Muscle layer of colon (tissue), 2 donors: Measurements from ENCODE around the gene ANKS6.
"Not testable (repeated sequence)": the region's sequence is repeated elsewhere in the genome, so short reads cannot be mapped to it uniquely, and the experiment has no call there.

Source experiments
- H3K27ac ChIP-seq: one replicate; pipeline ENCODE4 v1.7.0; 2013; ENCODE audit warnings: low read depth, mild to moderate bottlenecking, low read length, moderate library complexity
- H3K27me3 ChIP-seq, 2 donors: one replicate each; pipeline ENCODE4 v1.7.0; 2013; ENCODE audit warnings: low read length in 2 of 2, mild to moderate bottlenecking in 2 of 2; ENCODE audit not compliant: insufficient read depth in 2 of 2, control insufficient read depth in 1 of 2
- H3K36me3 ChIP-seq: one replicate; pipeline ENCODE4 v1.7.0; 2013; ENCODE audit warnings: mild to moderate bottlenecking, low read length; ENCODE audit not compliant: insufficient read depth
- H3K4me1 ChIP-seq: one replicate; pipeline ENCODE4 v1.7.0; 2013; ENCODE audit warnings: mild to moderate bottlenecking, low read length; ENCODE audit not compliant: insufficient read depth
- H3K4me3 ChIP-seq, 2 donors: one replicate each; pipeline ENCODE4 v1.7.0; 2013; ENCODE audit warnings: low read length in 2 of 2, low read depth in 1 of 2, mild to moderate bottlenecking in 1 of 2, moderate library complexity in 1 of 2
- H3K9ac ChIP-seq: one replicate; pipeline ENCODE4 v1.7.0; 2013; ENCODE audit warnings: low read length
- H3K9me3 ChIP-seq: one replicate; pipeline ENCODE4 v1.7.0; 2013; ENCODE audit warnings: mild to moderate bottlenecking, low read length
- donor health status: abdominal sarcoma.
- donor health status: Adenocarcinoma of cecum.

Gene ANKS6

DNA sequence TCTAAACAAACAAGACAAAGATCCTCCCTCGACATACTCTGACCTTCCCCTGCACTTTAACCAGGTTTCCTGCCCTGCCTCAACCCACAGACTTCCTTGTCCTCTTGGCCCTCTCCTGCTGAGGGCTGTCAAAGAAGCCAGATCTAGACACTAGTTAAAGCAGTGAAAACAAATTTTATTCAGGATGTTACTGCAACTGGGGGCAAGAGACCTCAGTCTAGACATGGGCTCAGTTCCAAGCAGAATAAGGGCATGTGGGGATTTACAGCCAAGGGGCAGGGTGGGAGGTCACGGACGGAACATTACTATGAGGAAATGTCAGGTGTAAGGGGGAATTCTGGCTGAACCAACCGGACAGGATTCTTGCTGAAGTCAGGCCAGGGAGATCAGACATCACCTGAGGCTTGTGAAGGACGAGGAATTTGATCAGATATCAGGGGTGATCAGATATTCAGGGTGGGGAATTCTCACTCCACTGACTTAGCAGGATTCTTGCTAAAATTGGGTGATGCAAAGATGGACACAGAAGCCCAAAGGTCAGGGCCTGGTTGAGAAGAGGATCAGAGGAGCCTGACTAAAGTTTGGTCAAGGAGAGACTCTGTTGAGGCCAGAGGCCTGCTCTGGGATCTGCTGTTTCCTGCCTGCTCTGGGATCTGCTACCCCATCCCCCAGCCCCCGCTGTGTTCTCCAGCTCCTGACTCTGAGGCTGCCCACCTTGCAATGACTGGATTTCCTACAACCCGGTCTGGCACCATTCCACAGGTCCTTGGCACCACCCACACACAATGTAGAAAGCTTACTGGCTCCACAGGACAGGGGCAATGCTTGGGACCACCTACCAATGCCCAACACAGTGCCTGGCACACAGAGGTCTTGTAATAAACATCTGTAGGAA lies 109.1 kb downstream of the ANKS6 start:
- H3K4me3 ChIP-seq = no peak overlapping the region
- no peak overlapping the region for H3K27ac ChIP-seq
- H3K27me3 ChIP-seq = no peaks in the 10 kb centered on the region
- H3K9ac ChIP-seq = no peak overlapping the region
- no peaks in the 10 kb centered on the region for H3K9me3 ChIP-seq
- no peaks in the 10 kb centered on the region for H3K36me3 ChIP-seq
- no peaks in the 10 kb centered on the region for H3K4me1 ChIP-seq

DNA sequence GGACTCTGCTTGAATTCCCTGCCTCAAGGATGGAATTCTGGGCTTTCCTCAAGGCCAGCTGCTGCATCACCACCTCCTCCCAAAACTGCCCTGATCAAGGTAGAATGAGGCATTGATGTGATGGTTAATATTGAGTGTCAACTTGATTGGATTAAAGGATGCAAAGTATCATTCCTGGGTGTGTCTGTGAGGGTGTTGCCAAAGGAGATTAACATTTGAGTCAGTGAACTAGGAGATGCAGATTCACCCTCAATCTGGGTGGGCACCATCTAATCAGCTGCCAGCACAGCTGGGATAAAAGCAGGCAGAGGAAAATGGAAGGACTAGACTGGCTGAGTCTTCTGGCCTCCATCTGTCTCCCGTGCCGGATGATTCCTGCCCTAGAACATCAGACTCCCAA lies 111.5 kb downstream of the ANKS6 start:
- not testable (repeated sequence) for H3K4me3 ChIP-seq, H3K27me3 ChIP-seq

More for the DNA sequence above, 111.5 kb downstream of the ANKS6 start:
- H3K36me3 ChIP-seq, H3K27ac ChIP-seq, H3K4me1 ChIP-seq, H3K9me3 ChIP-seq, H3K9ac ChIP-seq: not testable (repeated sequence)
